UCSD-AML1 (cell line): ENCODE results near the gene KLK11.

ENCODE experiments used
- DNase-seq: peaks from one replicate; lab custom pipeline; 2025; ENCODE audit not compliant: unreplicated experiment; lab: John Stamatoyannopoulos, UW

KLK11 gene

DNA sequence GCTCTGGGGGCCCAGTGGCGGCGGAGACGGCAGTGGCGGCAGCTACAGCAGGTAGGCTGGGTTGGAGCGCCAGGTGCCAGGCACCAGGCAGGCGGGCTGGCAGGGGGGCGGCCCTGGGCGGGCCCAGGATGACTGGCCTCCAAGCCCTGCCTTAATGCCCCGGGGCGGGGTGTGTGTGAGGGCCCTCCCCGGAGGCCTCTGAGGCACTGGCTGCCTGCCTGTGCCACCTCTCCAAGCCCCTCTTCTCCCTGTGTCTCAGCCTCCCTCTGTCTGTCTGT is at the start of gene KLK11:
Gene KLK11, minus strand, starts transcription at position 63 of the 278 bp plus-strand sequence. CDS start 985 bp downstream, outside the sequence.
- no peak for DNase-seq

DNA sequence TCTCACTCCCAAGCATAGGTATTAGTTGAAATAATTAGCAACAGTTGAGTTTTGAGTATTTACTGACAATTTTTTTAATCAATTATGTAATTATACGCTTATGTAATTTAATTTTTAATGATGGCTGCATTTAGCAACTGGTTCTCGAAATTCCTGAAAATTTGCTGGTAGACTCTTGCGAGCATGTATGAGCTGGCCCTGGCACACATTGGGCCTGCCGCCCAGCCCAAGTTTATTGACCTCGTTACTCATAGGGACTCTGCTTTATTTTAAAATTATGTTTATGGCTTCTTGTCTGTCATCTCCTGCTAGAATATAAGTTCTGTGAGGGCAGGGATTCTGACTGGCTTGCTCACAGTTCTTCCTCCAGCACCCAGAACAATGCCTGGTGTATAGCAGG is 49.6 kb upstream of the KLK11 start:
- no peak for DNase-seq

DNA sequence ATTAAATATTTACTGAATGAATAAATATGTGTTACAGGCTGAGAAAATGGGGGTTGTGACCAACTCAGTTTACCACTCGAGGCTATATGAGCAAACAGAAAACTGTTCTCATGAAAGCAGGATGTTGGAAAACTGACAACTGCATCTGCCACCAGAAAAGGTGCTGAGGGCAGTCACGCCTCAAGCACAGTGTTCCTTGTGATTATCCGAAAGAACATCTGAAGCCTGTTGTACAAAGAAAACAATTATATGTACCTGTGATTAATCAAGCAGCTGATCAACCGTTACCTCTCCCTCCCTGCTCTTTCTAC is 44.6 kb upstream of the KLK11 start:
- no peak for DNase-seq

- no peak for DNase-seq
Measured at GRCh38 chr19:51070334-51071094, 44.1 kb upstream of the KLK11 start.

DNA sequence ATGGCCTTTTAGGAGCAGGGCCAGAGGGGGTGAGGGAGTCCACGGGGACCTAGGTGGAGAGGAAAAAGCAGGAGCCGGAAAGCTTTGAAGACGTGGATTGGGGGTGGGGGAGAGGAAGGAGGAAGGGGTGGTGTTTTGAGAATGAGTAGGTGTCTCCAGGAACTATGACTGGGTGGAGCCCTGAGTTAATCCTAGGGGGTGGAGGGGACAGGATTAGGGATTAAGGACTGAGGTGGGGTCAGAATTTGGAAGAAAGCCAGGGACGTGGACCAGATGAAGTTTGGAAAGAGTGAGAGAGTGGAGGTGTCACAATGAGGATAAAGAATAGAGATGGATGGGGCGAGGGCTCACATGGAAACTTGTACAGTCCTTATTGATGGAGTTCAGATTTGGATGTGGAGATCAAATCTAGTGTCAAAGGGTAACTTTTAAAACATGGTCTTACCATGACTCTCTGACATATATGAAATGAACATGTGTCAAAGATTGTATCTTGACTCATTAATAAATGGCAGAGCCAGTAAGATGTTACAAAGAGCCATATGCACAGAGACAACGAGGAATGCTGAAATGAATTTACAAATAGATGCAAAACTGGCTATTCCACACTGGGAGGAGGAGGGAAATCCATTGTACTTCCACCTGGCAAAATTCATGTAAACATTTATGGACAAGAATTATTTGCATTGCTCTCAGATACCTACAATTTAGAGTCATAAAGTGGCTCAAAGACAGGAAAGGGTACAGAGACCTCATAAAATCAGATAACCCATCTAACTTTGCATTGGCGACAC is 40.2 kb upstream of the KLK11 start:
- DNase-seq, result no peak

DNA sequence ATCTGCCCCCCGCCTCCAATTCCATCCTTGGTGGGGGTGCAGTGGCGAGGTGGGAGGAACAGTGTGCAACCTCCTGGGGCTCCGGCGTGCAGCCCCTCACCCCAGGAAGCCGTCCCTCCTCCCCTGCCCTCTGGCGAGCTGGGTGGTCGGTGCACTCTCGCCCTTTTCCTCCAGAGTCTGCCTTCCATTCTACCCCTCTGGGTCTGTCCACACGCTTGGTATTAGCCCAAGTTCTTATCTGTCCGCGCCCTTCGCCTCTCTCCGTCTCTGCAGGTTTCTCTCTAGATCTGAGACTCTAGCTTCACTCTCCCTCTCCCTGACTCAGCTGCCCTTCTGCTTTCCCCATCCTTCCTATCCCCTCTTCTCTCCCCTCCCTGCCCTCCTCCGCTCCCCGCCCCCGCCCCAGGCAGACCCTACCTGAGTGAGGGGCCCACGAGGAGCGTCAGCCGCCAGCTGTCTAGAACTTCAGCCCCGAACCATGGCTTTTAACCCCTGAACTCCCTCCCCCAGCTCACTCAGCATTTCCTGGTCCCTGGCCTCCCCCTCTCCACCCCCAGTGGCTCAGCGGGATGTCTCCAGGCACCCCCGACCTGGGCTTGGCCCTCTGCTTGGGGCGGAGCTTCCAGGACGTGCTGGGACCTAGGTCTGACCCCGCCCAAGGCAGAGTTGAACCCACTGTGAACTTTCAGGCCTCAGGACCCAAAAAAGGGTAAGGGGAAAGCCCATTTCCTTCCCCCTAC is 39.0 kb upstream of the KLK11 start:
- DNase-seq, result no peak

DNA sequence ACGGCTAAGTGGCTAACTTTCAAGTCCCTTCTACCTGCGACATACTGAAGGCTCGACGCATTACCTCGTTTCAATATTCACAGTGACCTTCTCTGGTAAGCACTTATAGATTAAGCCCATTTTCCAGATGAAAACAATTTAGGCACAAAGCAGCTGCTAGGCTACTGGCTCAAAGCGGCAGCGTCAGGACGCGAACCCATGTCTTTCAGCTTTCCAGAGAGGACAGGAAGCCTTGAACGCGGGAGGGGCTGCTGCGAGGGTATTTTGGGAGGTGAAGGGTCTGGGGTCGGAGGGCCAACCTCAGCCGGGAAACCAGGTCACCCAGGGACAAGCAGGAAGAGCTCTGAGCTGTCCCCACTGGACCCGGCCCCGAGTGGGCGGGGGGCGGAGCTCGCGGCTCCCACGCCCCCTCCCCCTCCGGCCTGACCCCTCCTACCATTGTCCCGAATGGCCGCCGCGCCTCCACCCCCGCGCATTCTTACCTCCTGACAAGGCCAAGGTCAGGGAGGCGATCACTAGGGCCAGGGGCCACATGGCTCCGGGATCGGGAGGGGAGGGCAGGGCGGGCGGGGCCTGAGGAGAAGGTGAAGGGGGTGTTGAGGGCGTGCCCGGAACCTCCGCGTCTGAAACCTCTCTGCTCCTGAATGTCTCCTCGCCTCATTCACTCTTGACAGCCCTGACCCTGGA is 38.3 kb upstream of the KLK11 start, which contains the start of gene KLK13:
Gene KLK13, minus strand, starts transcription at position 559 of the 687 bp plus-strand sequence. Its CDS starts 25 bp downstream, at position 534.
- DNase-seq, result no peak

- DNase-seq, result no peak
Measured at GRCh38 chr19:51063664-51064063, 37.2 kb upstream of the KLK11 start.

GRCh38 chr19:51060973-51061372 is 34.6 kb upstream of the KLK11 start:
- DNase-seq, result no peak

DNA sequence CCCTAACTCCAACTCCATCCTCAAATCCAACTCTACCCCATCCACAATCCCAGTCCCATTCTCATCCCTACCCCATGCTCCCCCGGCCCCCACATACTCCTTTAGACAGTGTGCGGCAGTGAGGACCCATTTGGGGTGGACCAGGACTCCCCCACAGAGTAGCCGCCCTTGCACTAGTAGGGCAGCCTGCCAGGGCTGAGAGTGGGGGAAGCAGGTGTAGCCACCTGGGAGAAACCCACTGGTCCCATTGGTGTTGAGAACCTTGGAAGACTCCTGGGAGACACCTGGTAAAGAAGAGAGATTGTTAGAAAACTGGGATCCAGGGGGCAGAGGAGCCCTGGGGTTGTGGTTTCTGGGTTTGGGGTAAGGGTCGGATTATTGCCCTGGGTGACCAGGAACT is 33.9 kb upstream of the KLK11 start:
- DNase-seq, result no peak

DNA sequence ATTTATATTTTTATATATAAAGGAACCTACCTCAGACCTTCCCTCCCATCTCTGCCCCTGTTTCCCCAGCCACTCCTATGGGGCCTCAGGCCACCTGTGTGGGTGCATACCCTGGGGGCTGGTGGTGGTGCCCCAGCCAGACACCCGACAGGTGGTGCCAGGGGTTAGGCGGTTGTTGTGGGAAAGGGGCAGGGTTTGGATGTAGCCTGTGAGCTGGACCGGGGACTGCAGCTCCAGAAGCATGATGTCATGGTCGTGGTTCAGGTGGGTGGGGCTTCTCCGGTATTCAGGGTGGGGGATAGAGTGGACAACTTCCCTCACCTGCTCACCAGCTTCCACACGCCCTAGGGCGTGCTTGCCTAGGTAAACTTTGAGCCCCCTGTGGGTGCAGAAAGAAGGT is 33.3 kb upstream of the KLK11 start:
- no peak for DNase-seq

GRCh38 chr19:51055866-51056265 is 29.4 kb upstream of the KLK11 start:
- DNase-seq, result no peak

- DNase-seq, result no peak
Measured at GRCh38 chr19:51047031-51047335, 20.6 kb upstream of the KLK11 start.

- no peak for DNase-seq
Measured at GRCh38 chr19:51044327-51044726, 17.9 kb upstream of the KLK11 start.

GRCh38 chr19:51043497-51043896 is 17.1 kb upstream of the KLK11 start:
- DNase-seq, result no peak

- no peak for DNase-seq
Measured at GRCh38 chr19:51040151-51040550, 13.7 kb upstream of the KLK11 start.

- no peak for DNase-seq
Measured at GRCh38 chr19:51036519-51036918, 10.1 kb upstream of the KLK11 start.

GRCh38 chr19:51034704-51035103 is 8.3 kb upstream of the KLK11 start, which contains the start of gene KLK12:
KLK12 (minus strand) TSS chr19:51035002; CDS start chr19:51034621, 381 bp downstream.
- DNase-seq, result no peak

DNA sequence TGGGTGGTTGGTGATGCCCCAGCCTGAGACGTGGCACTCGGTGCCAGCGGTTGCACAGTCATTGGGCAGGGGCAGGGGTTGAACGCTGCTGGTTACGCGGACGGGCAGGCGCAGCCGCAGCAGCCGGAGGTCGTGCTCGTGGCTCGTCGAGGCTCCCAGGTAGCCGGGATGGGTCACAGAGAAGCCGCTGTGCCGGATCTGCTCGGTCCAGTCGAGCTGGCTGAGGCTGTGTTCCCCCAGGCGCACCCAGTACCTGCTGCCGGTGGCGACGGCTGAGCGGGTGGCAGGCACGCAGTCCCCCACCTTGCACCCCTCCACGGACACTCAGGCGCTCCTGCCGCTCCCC is 5.4 kb upstream of the KLK11 start:
- no peak for DNase-seq

DNA sequence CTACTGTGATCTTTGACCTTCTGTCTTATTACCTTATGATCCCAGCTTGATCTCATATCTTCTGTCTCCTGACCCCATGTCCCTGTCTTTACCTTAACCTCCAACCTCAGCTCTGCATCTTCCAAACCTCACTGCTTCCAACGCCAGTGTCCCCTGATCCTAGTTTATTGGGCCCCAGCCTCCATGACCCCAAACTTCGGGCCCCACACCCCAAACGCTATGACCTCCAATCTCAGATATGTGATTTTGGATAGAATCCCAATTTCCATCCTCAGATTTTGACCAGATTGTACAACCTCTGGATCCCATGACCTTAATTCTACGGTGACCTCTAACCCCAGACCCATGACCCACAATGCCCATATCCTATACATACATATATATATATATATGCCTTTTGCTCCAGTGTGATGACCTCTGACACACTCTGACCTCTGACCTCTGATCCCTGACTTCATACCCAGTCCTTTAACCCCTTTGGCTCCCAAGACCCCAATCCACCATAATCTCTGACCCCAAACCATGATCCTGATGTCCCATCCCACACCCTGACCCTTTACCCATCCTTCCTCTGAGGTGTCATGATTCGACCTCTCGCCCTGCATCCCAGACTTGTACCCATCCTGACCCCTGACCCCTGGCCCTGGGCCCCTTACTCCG is 4.9 kb upstream of the KLK11 start:
- no peak for DNase-seq

- no peak for DNase-seq
Measured at GRCh38 chr19:51030631-51031030, 4.2 kb upstream of the KLK11 start.
